ENCODE measurements around the gene PPP2R5D. TPM values are rescaled to one million over a fixed set of nuclear protein-coding genes. Genes with fewer than 3 reads are reported as not detected.

Gene PPP2R5D
- polyA plus RNA-seq, 1 donor (not counting 4 experiments of a cell fraction or from before 2014, with no cell fraction given), result 49.6 TPM

DNA sequence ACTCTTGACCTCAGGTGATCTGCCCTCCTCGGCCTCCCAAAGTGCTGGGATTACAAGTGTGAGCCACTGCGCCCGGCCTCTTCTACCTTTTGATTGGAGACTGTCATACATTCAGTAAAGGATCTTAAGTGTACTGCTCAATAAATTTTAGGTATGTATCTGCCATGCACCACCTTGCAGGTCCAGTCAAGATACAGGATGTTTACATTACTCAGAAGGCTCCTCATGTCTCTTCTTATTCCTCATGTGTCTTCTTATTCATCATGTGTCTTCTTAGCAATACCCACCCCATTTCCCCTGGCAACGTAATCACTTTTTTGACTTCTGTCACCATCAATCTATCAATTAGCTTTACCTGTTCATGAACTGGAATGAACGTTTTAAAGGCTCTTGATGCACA lies 21.5 kb downstream of the PPP2R5D start:
- no peak overlapping the region for H2AFZ ChIP-seq (ENCODE audit: control insufficient read depth, low read length)
- FAIRE-seq (peak; percentile 23), DNase-seq (ENCODE audit: low read depth, low spot score) (no peak)
- no peak overlapping the region for H3K9ac ChIP-seq (ENCODE audit: control insufficient read depth, extremely low read depth, insufficient read depth, low read length)
- H3K27ac ChIP-seq (ENCODE audit: control insufficient read depth, insufficient read depth, low read length), result no peak overlapping the region
- H3K4me1 ChIP-seq (ENCODE audit: control insufficient read depth, extremely low read depth, insufficient read depth, low read length), result no peaks in the 10 kb centered on the region
- no peak overlapping the region for H3K4me3 ChIP-seq (ENCODE audit: control insufficient read depth in 2 of 3, extremely low read depth in 1 of 3, insufficient read depth in 2 of 3, low read depth in 1 of 3, low read length in 3 of 3)
- H3K27me3 ChIP-seq (ENCODE audit: control insufficient read depth, extremely low read depth, insufficient read depth, low read length), result no peaks in the 10 kb centered on the region
- H3K36me3 ChIP-seq (ENCODE audit: control insufficient read depth in 2 of 2, extremely low read depth in 1 of 2, insufficient read depth in 2 of 2, low read length in 2 of 2), result peaks cover 24 to 29% of the 10 kb centered on the region in 2 experiments
- no peak for TF ChIP-seq CTCF (optimal IDR thresholded peaks at IDR 0.05 in 1 of 3, IDR thresholded peaks at IDR 0.05 in 1 of 3, conservative IDR thresholded peaks at IDR 0.05 in 1 of 3; ENCODE audit: extremely low read depth in 1 of 3, insufficient read depth in 2 of 3, low read length in 3 of 3)
- no peak for TF ChIP-seq EZH2 (IDR thresholded peaks at IDR 0.05; ENCODE audit: low read length)
- no peaks in the 10 kb centered on the region for H4K20me1 ChIP-seq (ENCODE audit: control insufficient read depth, extremely low read depth, insufficient read depth, low read length)
- dilution Hi-C loops (cut with MboI; ENCODE audit: extremely low pct_ligation_motif_present, low sequenced_read_pairs), result no loop called here
- H3K4me2 ChIP-seq (ENCODE audit: control insufficient read depth, extremely low read depth, insufficient read depth, low read depth, low read length), result no peak overlapping the region
- H3K9me3 ChIP-seq (ENCODE audit: control insufficient read depth, low read depth, low read length), result no peaks in the 10 kb centered on the region
- H3K9me1 ChIP-seq (ENCODE audit: control insufficient read depth, extremely low read depth, insufficient read depth, low read length), result no peaks in the 10 kb centered on the region
- H3K79me2 ChIP-seq (ENCODE audit: control insufficient read depth, insufficient read depth, low read length), result no peaks in the 10 kb centered on the region

GRCh38 chr6:43006251-43006650 lies 21.9 kb downstream of the PPP2R5D start:
- Histone ChIP-seq H3K9ac (ENCODE audit: control insufficient read depth, extremely low read depth, insufficient read depth, low read length) (no peak overlapping the region), H3K36me3 (ENCODE audit: control insufficient read depth in 2 of 2, extremely low read depth in 1 of 2, insufficient read depth in 2 of 2, low read length in 2 of 2) (peaks cover 28 to 30% of the 10 kb centered on the region in 2 experiments), H3K9me3 (ENCODE audit: control insufficient read depth, low read depth, low read length) (no peaks in the 10 kb centered on the region), H3K4me3 (ENCODE audit: control insufficient read depth in 2 of 3, extremely low read depth in 1 of 3, insufficient read depth in 2 of 3, low read depth in 1 of 3, low read length in 3 of 3) (no peak overlapping the region), H3K27me3 (ENCODE audit: control insufficient read depth, extremely low read depth, insufficient read depth, low read length) (no peaks in the 10 kb centered on the region), H3K4me2 (ENCODE audit: control insufficient read depth, extremely low read depth, insufficient read depth, low read depth, low read length) (no peak overlapping the region), H3K4me1 (ENCODE audit: control insufficient read depth, extremely low read depth, insufficient read depth, low read length) (no peaks in the 10 kb centered on the region), H3K27ac (ENCODE audit: control insufficient read depth, insufficient read depth, low read length) (no peak overlapping the region), H2AFZ (ENCODE audit: control insufficient read depth, low read length) (no peak overlapping the region), H3K9me1 (ENCODE audit: control insufficient read depth, extremely low read depth, insufficient read depth, low read length) (no peaks in the 10 kb centered on the region), H3K79me2 (ENCODE audit: control insufficient read depth, insufficient read depth, low read length) (no peaks in the 10 kb centered on the region), H4K20me1 (ENCODE audit: control insufficient read depth, extremely low read depth, insufficient read depth, low read length) (no peaks in the 10 kb centered on the region)
- DNase-seq (ENCODE audit: low read depth, low spot score) (no peak), FAIRE-seq (no peak)
- TF ChIP-seq CTCF (optimal IDR thresholded peaks at IDR 0.05 in 1 of 3, IDR thresholded peaks at IDR 0.05 in 1 of 3, conservative IDR thresholded peaks at IDR 0.05 in 1 of 3; ENCODE audit: extremely low read depth in 1 of 3, insufficient read depth in 2 of 3, low read length in 3 of 3) (no peak), EZH2 (IDR thresholded peaks at IDR 0.05; ENCODE audit: low read length) (no peak)
- dilution Hi-C loops (cut with MboI; ENCODE audit: extremely low pct_ligation_motif_present, low sequenced_read_pairs), result no loop called here

Data from keratinocyte (primary cell).